Esophagus squamous epithelium (tissue), 5 donors: ENCODE measurements around the gene OR6K3. TPM values are rescaled to one million over a fixed set of nuclear protein-coding genes. Genes with fewer than 3 reads are reported as not detected.
"Not testable (repeated sequence)": the region's sequence is repeated elsewhere in the genome, so short reads cannot be mapped to it uniquely, and the experiment has no call there.

Source experiments
- DNase-seq: peaks from one replicate; lab custom pipeline; 2025; lab: John Stamatoyannopoulos, UW
- H3K27ac ChIP-seq, 4 donors: fragments of 200-600 bp; sonication (generic); one replicate each; pipeline ENCODE4 v1.5.1; 2016 to 2019; ENCODE audit warnings: mild to moderate bottlenecking in 1 of 4
- H3K27me3 ChIP-seq, 4 donors: fragments of 200-600 bp; sonication (generic); 1 replicate in 3 of 4; 2 replicates in 1 of 4; pipeline versions ENCODE4 v1.5.1 to v1.6.0; 2017 to 2021; ENCODE audit warnings: antibody characterized with exemption in 1 of 4
- H3K36me3 ChIP-seq, 3 donors: fragments of 200-600 bp; sonication (generic); one replicate each; pipeline ENCODE4 v1.5.1; 2016 to 2019
- H3K4me1 ChIP-seq, 3 donors: fragments of 200-600 bp; sonication (generic); one replicate each; pipeline ENCODE4 v1.5.1; 2017 to 2019
- H3K4me3 ChIP-seq, 4 donors: fragments of 200-600 bp; sonication (generic); 1 replicate in 3 of 4; 2 replicates in 1 of 4; pipeline ENCODE4 v1.5.1; 2016 to 2019; ENCODE audit warnings: mild to moderate bottlenecking in 2 of 4, moderate library complexity in 1 of 4
- H3K9me3 ChIP-seq, 3 donors: fragments of 200-600 bp; sonication (generic); one replicate each; pipeline ENCODE4 v1.5.1; 2016 to 2019
- CTCF ChIP-seq, 6 experiments: fragments of 450-650 bp in 4 of 6; fragments of 200-600 bp in 2 of 6; sonication (generic) in 2 of 6; IDR thresholded peaks; one replicate each; pipeline ENCODE4 v1.5.1; 2016 to 2019; ENCODE audit warnings: antibody characterized with exemption in 6 of 6, mild to moderate bottlenecking in 4 of 6, moderate library complexity in 4 of 6
- POLR2A ChIP-seq, 4 donors: fragments of 450-650 bp; IDR thresholded peaks; one replicate each; pipeline ENCODE4 v1.6.1; 2017; ENCODE audit warnings: antibody characterized with exemption in 4 of 4, mild to moderate bottlenecking in 4 of 4, moderate library complexity in 3 of 4
- WGBS, 2 donors: methylation state at CpG; one replicate each; pipeline ENCODE4 v1.1.5; 2018; 5-methylcytosine and 5-hydroxymethylcytosine counted together
- intact Hi-C: fragments of 100-400 bp; cut with DNase I; formaldehyde crosslinking; loops from one replicate; pipeline ENCODE4 v1.15.0; 2022
- total RNA-seq, 4 donors: library from RNA; depleted of rRNA; stranded (reverse); fragments of >200 nt; gene quantifications; one replicate each; pipeline ENCODE4 v1.1.0, GENCODE V29; 2016
- donor health status: DM: yes; HTN: yes; CAD: no.

The OR6K3 gene
- total RNA-seq, 4 donors from 2014 or later: not detected

- no peaks in the 10 kb centered on the region for H3K36me3 ChIP-seq
- H3K4me1 ChIP-seq: no peaks in the 10 kb centered on the region
- no peaks in the 10 kb centered on the region for H3K27me3 ChIP-seq
- no peak for DNase-seq
- H3K9me3 ChIP-seq: no peaks in the 10 kb centered on the region
- TF ChIP-seq CTCF (IDR thresholded peaks at IDR 0.05): no peak
- no peak for TF ChIP-seq POLR2A (IDR thresholded peaks at IDR 0.05)
- no peak within 1 kb of the TSS for H3K4me3 ChIP-seq
- H3K27ac ChIP-seq: no peak within 1 kb of the TSS
- intact Hi-C loops: no loop called here
- 68 to 70% methylated on average over 4 of the region's 4 CpGs for WGBS, 2 donors
Measured at GRCh38 chr1:158700552-158700951, 20.0 kb downstream of the OR6K3 start, which contains the start of gene OR6K2. OR6K2 (minus strand) TSS chr1:158700652; CDS start chr1:158700652, 0 bp downstream.

- H3K9me3 ChIP-seq: no peaks in the 10 kb centered on the region
- DNase-seq: no peak
- no peak overlapping the region for H3K27ac ChIP-seq
- intact Hi-C loops: no loop called here
- H3K4me3 ChIP-seq: no peak overlapping the region
- WGBS, 2 donors: 56 to 80% methylated on average over 2 of the region's 2 CpGs
- no peaks in the 10 kb centered on the region for H3K27me3 ChIP-seq
- no peaks in the 10 kb centered on the region for H3K36me3 ChIP-seq
- no peak for TF ChIP-seq CTCF (IDR thresholded peaks at IDR 0.05)
- no peak for TF ChIP-seq POLR2A (IDR thresholded peaks at IDR 0.05)
- H3K4me1 ChIP-seq: no peaks in the 10 kb centered on the region
Measured at GRCh38 chr1:158694596-158694995, 25.9 kb downstream of the OR6K3 start.

- H3K4me1 ChIP-seq: no peaks in the 10 kb centered on the region
- H3K36me3 ChIP-seq: no peaks in the 10 kb centered on the region
- TF ChIP-seq POLR2A (IDR thresholded peaks at IDR 0.05) (no peak), CTCF (IDR thresholded peaks at IDR 0.05) (no peak)
- intact Hi-C loops: no loop called here
- no peak overlapping the region for H3K27ac ChIP-seq
- H3K27me3 ChIP-seq: no peaks in the 10 kb centered on the region
- H3K9me3 ChIP-seq: no peaks in the 10 kb centered on the region
- DNase-seq: no peak
- H3K4me3 ChIP-seq: no peak overlapping the region
Measured at GRCh38 chr1:158692356-158692755, 28.2 kb downstream of the OR6K3 start.

GRCh38 chr1:158691907-158692306 lies 28.6 kb downstream of the OR6K3 start:
- intact Hi-C loops: no loop called here
- TF ChIP-seq CTCF (IDR thresholded peaks at IDR 0.05) (no peak), POLR2A (IDR thresholded peaks at IDR 0.05) (no peak)
- Histone ChIP-seq H3K36me3 (no peaks in the 10 kb centered on the region), H3K4me1 (no peaks in the 10 kb centered on the region), H3K27ac (no peak overlapping the region), H3K4me3 (no peak overlapping the region), H3K27me3 (no peaks in the 10 kb centered on the region), H3K9me3 (no peaks in the 10 kb centered on the region)
- no peak for DNase-seq

GRCh38 chr1:158691149-158691548 lies 29.4 kb downstream of the OR6K3 start:
- DNase-seq, H3K4me3 ChIP-seq, H3K36me3 ChIP-seq, H3K27me3 ChIP-seq, intact Hi-C loops, H3K9me3 ChIP-seq, H3K27ac ChIP-seq, H3K4me1 ChIP-seq: not testable (repeated sequence)
- WGBS, 2 donors: 13 to 40% methylated on average over 1 of the region's 1 CpG

GRCh38 chr1:158689875-158690274 lies 30.6 kb downstream of the OR6K3 start:
- Histone ChIP-seq H3K27me3 (no peaks in the 10 kb centered on the region), H3K9me3 (no peaks in the 10 kb centered on the region), H3K27ac (no peak overlapping the region), H3K4me1 (no peaks in the 10 kb centered on the region), H3K36me3 (no peaks in the 10 kb centered on the region), H3K4me3 (no peak overlapping the region)
- TF ChIP-seq CTCF (IDR thresholded peaks at IDR 0.05) (no peak), POLR2A (IDR thresholded peaks at IDR 0.05) (no peak)
- DNase-seq: no peak
- intact Hi-C loops: no loop called here
